Metanephros (tissue), 2 donors: Measurements from ENCODE around the gene TIMM22. TPM values are rescaled to one million over a fixed set of nuclear protein-coding genes. Genes with fewer than 3 reads are reported as not detected.

ENCODE experiments used
- small RNA-seq: library from RNA; depleted of rRNA; stranded (forward); fragments of <200 nt; gene quantifications from one replicate; pipeline ENCODE3, GENCODE V24; 2014; ENCODE audit warnings: low replicate concordance
- total RNA-seq: library from RNA; depleted of rRNA; stranded (reverse); fragments of >200 nt; gene quantifications from one replicate; pipeline ENCODE4 v1.2.3, GENCODE V29; 2014

TIMM22 gene
- total RNA-seq: 14.4 TPM

DNA sequence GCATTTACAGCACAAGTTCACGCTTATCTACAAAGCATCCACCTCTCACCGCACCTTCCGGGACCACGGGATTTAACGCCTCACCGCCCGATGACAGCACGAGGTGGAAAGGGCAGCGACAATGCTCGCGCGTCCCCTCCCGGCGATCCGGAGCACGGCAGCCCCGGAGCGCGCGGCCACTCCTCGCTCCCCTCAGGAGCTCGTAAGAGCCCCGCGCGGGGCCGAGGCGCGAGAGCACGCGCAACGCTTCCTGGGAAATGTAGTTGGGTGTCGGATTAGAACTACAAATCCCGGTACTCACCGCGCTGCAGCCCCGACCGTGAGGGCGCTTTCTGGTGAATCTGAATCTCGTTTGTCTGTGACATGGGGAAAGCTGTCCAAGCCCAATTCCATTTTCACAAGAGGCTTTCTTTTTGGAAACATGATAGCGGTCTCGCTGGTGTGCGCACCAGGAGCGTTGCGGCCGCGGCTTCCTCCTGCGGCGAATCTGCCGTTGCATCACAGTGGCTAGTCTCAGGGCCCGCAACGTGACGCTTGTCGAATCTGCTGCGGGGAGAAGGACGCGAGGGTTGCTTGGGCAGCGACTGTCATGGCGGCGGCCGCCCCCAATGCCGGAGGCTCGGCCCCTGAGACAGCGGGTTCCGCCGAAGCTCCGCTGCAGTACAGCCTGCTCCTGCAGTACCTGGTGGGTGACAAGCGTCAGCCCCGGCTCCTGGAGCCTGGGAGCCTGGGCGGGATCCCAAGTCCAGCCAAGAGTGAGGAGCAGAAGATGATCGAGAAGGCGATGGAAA is at the start of gene TIMM22:
Gene TIMM22, plus strand, starts transcription at position 576 of the 791 bp plus-strand sequence. Its CDS starts 14 bp downstream, at position 590.

DNA sequence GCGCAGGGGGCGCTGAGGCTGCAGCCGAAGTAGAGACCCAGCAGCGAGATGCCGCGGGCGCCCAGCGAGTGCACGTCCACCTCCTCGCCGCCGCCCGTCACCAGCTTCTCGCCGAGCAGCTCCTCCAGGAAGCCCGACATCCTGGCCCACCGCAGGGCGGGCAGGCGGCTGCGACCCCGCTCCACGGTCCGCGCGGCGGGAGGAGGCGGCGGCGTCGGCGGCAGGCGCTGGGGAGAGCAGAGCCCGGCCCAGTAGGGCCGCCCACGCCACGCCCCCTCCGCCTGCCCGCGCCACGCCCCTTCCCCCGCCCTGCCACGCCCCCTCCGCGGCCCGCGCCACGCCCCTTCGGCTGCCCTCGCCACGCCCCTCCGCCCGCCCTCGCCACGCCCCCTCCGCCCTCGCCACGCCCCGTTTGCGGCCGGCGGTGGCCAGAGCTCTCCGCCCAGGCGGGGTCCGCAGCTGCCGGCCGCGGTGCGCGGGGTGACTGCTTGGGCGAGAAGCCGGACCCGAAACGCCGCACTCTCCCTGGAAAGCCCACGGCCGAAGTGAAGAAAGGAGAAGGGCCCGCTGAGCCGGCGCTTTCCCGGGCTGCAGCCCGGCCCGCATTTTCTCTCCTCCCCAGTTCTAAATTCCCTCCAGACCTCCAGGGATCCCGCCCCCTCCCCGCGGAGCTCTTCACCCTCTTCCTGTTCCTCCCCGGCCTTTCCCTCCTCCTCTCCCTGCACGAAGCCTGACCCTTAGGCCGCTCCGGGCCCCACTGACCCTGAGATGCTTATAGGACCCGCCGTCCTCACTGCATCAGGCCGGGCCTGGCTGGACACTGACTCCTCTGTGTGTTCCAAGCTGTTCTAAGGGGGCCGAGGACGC is 17.2 kb upstream of the TIMM22 start, which contains the start of gene NXN:
Gene NXN, minus strand, starts transcription at position 238 of the 867 bp plus-strand sequence.

Small RNA genes within 50 kb of the gene (small RNA-seq; reads per million reads assigned to genes)
- not detected for gene MIR3183

Other genes starting within 250 kb of the TIMM22 start
- gene GEMIN4, start 244.9 kb upstream of the TIMM22 start, total RNA-seq: 20.8 TPM
- 57.9 TPM for gene GLOD4, start 214.8 kb upstream of the TIMM22 start, total RNA-seq
- gene MRM3, start 214.8 kb upstream of the TIMM22 start, total RNA-seq: 39.4 TPM
- gene NXN, start 17.4 kb upstream of the TIMM22 start, total RNA-seq: 50.2 TPM
- 44.8 TPM for gene ABR, start 182.9 kb downstream of the TIMM22 start, total RNA-seq